M059J (cell line): Measurements from ENCODE around the gene CLIC4. TPM values are rescaled to one million over a fixed set of nuclear protein-coding genes. Genes with fewer than 3 reads are reported as not detected.
"Not testable (repeated sequence)": the region's sequence is repeated elsewhere in the genome, so short reads cannot be mapped to it uniquely, and the experiment has no call there.

Experiments used
- DNase-seq: peaks from one replicate; pipeline ENCODE4 v3.0.0-alpha.2; 2012; ENCODE audit warnings: low read depth
- total RNA-seq: library from RNA; depleted of rRNA; stranded (reverse); fragments of >200 nt; shearing (Covaris generic); gene quantifications from 2 replicates; pipeline ENCODE4 v1.2.3, GENCODE V29; 2014; rRNA removed

Gene CLIC4
- total RNA-seq, 1 experiment from 2014 or later = 621 TPM

DNA sequence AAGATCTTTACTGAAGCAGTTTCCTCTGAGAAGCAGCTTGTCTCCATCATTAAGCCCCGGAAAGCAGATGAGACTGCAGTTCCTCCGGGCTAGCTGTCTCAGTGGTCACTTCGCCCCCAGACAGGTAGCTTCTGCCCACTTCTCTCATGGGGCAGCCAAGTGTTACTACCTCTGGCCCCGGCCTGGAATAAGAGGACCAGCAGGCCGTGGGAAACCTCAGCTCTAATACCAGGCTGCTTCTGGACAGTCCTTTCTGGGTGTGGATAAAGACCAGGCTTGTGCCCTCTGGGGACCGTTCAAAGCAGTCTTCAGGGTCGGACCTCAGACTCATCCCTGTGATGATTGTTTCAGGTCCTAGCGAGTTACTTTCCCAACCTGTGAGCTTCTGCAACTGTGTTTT lies 130.0 kb downstream of the CLIC4 start:
- DNase-seq = no peak

- DNase-seq = no peak
These were observed 130.8 kb downstream of the CLIC4 start for GRCh38 chr1:24875991-24876506.

GRCh38 chr1:24878045-24878444 lies 132.8 kb downstream of the CLIC4 start:
- no peak for DNase-seq

DNA sequence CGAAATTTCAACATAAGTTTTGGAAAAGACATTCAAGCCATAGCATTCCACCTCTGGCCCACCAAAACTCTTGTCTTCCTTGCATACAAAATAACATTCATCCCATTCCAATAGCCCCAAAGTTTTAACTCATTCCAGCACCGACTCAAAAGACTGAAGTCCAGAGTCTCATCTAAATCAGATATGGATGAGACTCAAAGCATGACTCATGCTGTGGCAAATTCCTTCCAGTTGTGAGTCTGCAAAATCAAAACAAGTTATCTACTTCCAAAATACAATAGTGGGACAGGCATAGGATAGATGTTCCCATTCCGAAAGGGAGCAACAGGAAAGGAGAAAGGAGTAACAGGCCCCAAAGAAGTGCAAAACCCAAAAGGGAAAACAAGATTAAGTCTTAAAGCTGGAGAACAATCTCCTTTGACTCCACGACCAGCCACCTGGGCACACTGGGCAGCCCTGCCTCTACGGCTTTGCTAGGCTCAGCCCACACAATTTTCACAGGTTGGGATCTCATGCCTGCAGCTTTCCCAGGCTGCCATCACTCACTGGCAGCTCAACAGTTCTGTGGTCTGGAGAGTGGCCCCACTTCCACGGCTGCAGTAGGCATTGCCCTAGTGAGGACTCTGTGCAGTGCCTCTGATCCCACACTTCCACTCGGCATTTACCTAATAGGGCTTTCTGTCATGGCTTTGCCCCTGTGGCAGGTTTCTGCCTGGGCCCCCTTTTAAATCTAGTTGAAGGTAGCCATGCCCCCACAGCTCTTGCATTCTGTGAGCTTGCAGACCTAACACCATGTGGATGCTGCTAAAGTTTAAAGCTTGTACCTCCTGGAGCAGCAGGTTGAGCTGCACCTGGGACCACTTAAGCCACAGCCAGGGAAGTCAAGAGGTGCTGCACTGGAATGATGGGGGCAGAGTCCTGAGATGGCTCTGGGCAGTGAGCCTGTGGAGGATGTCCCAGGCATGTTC lies 133.8 kb downstream of the CLIC4 start:
- DNase-seq = peak; percentile 65

- DNase-seq = no peak
These were observed 135.8 kb downstream of the CLIC4 start for GRCh38 chr1:24881034-24881433.

DNA sequence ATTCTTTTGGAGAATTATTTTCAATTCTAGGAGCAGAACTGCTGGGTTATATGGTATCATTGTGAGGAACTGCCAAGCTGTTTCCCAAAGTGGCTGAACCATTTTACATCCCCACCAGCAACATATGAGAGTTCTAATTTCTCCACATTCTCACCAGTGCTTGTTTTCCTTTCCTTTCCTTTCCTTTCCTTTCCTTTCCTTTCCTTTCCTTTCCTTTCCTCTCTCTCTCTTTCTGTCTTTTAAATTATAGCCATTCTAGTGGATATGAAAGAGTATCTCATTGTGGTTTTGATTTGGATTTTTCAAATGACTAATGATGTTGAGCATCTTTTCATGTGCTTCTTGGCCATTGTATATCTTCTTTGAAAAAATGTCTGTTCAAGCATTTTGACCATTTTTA lies 139.5 kb downstream of the CLIC4 start:
- no peak for DNase-seq

- no peak for DNase-seq
These were observed 141.0 kb downstream of the CLIC4 start for GRCh38 chr1:24886241-24886640.

- no peak for DNase-seq
These were observed 143.1 kb downstream of the CLIC4 start for GRCh38 chr1:24888061-24888970.

- DNase-seq = peak; percentile 62
These were observed 143.9 kb downstream of the CLIC4 start for GRCh38 chr1:24888971-24889676.

DNA sequence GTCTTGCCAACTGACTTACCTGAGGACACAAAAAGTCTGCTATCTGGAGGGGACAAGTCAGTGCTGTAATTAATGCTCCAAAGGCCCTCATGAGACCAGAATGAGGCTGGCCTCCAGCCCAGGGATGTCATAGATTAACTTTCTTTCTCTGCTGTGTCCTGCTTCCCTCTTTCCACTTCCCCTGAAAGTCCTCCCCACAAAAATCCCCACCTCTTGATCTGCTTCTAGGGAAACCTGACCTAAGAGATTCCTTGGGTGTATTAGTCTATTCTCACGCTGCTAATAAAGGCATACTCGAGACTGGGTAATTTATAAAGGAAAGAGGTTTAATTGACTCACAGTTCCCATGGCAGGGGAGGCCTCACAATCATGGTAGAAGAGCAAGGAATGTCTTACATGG lies 145.6 kb downstream of the CLIC4 start:
- DNase-seq = no peak

DNA sequence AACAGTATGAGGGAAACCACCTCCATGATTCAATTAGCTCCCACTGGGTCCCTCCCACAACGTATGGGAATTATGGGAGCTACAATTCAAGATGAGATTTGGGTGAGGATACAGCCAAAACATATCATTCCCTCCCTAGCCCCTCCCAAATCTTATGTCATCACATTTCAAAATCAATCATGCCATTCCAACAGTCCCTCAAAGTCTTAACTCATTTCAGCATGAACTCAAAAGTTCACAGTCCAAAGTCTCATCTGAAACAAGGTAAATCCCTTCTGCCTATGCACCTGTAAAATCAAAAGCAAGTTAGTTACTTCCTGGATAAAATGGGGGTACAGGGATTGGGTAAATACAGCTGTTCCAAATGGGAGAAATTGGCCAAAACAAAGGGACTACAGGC lies 146.1 kb downstream of the CLIC4 start:
- not testable (repeated sequence) for DNase-seq

GRCh38 chr1:24892188-24893153 lies 147.2 kb downstream of the CLIC4 start:
- no peak for DNase-seq

- no peak for DNase-seq
These were observed 148.2 kb downstream of the CLIC4 start for GRCh38 chr1:24893431-24893830.

Other genes starting within 250 kb of the CLIC4 start
- 11.1 and 11.9 TPM in 2 replicates for gene RCAN3, start 242.6 kb upstream of the CLIC4 start, total RNA-seq
- not detected in 2 replicates for gene NCMAP, start 189.4 kb upstream of the CLIC4 start, total RNA-seq
- 29.3 and 47.6 TPM in 2 replicates for gene SRRM1, start 102.1 kb upstream of the CLIC4 start, total RNA-seq
- 0.17 and 0.37 TPM in 2 replicates for gene RUNX3, start 184.8 kb downstream of the CLIC4 start, total RNA-seq